HEK293 (cell line): ENCODE results near the gene SFMBT2.
"Not testable (repeated sequence)": the region's sequence is repeated elsewhere in the genome, so short reads cannot be mapped to it uniquely, and the experiment has no call there.

Experiments used
- CTCF ChIA-PET: fragments of 350-600 bp; formaldehyde crosslinking; extraction: SDS; loops from one replicate; lab custom pipeline; 2021; ENCODE audit warnings: antibody characterized with exemption; lab: Yijun Ruan, JAX
- POLR2A ChIA-PET: fragments of 300-600 bp; formaldehyde crosslinking; extraction: SDS; loops from one replicate; lab custom pipeline; 2020; ENCODE audit warnings: antibody characterized with exemption, inconsistent platforms; lab: Yijun Ruan, JAX
- H3K27ac ChIP-seq: fragments of 200-500 bp; sonication (Bioruptor generic); 2 replicates; pipeline ENCODE4 v1.5.1; 2014; ENCODE audit warnings: low read depth, low read length, control low read depth, inconsistent platforms; ENCODE audit errors: extremely low read depth
- H3K36me3 ChIP-seq, 2 experiments: fragments of 200-500 bp in 1 of 2; sonication (Bioruptor generic) in 1 of 2; 1 replicate in 1 of 2; 2 replicates in 1 of 2; pipeline ENCODE4 v1.5.1; 2014 to 2017; ENCODE audit warnings: inconsistent platforms in 2 of 2, low read length in 2 of 2; ENCODE audit not compliant: control insufficient read depth in 2 of 2, insufficient read depth in 1 of 2
- H3K4me1 ChIP-seq: fragments of 200-500 bp; sonication (Bioruptor generic); 2 replicates; pipeline ENCODE4 v1.5.1; 2014; ENCODE audit warnings: mild to moderate bottlenecking, low read length, inconsistent platforms; ENCODE audit not compliant: control insufficient read depth, insufficient read depth
- H3K4me3 ChIP-seq: 2 replicates; pipeline ENCODE4 v1.5.1; 2011; ENCODE audit warnings: low read depth, mild to moderate bottlenecking, control low read depth, low read length, moderate library complexity
- H3K9me3 ChIP-seq: fragments of 200-500 bp; sonication (Bioruptor generic); 2 replicates; pipeline ENCODE4 v1.5.1; 2014; ENCODE audit warnings: low read depth, low read length, inconsistent platforms; ENCODE audit not compliant: control insufficient read depth, insufficient read depth
- MEIS1 ChIP-seq: sonication (generic); formaldehyde crosslinking; IDR thresholded peaks from 2 replicates; pipeline ENCODE4 v1.8.1; 2022; ENCODE audit warnings: missing genetic modification reagents, mild to moderate bottlenecking, borderline replicate concordance
- SETDB1 ChIP-seq: IDR thresholded peaks from one replicate; pipeline ENCODE4 v1.6.1; 2017; ENCODE audit warnings: mild to moderate bottlenecking, low read length, moderate library complexity, mixed read lengths; ENCODE audit not compliant: insufficient read length
- WT1 ChIP-seq: fragments of 450-650 bp; formaldehyde crosslinking; IDR thresholded peaks from 2 replicates; pipeline ENCODE4 v1.5.1; 2016; ENCODE audit warnings: missing biosample characterization, missing genetic modification characterization
- YY1 ChIP-seq: fragments of 450-650 bp; formaldehyde crosslinking; IDR thresholded peaks from 2 replicates; pipeline ENCODE4 v1.5.1; 2018; ENCODE audit warnings: missing biosample characterization, missing genetic modification characterization
- ZNF132 ChIP-seq: fragments of 450-650 bp; formaldehyde crosslinking; IDR thresholded peaks from 2 replicates; pipeline ENCODE4 v1.5.1; 2017; ENCODE audit warnings: missing biosample characterization, missing genetic modification characterization, borderline replicate concordance
- ZNF146 ChIP-seq: fragments of 450-650 bp; formaldehyde crosslinking; IDR thresholded peaks from 2 replicates; pipeline ENCODE4 v1.5.1; 2016; ENCODE audit warnings: missing biosample characterization, missing genetic modification characterization
- ZNF223 ChIP-seq: fragments of 450-650 bp; formaldehyde crosslinking; IDR thresholded peaks from 2 replicates; pipeline ENCODE4 v1.5.1; 2016; ENCODE audit warnings: missing biosample characterization, missing genetic modification characterization
- ZNF26 ChIP-seq: fragments of 450-650 bp; formaldehyde crosslinking; IDR thresholded peaks from 2 replicates; pipeline ENCODE4 v1.5.1; 2016; ENCODE audit warnings: missing biosample characterization, missing genetic modification characterization
- ZNF266 ChIP-seq: fragments of 450-650 bp; formaldehyde crosslinking; IDR thresholded peaks from 2 replicates; pipeline ENCODE4 v1.5.1; 2016; ENCODE audit warnings: missing biosample characterization, missing genetic modification characterization, low read depth
- ZNF280C ChIP-seq: fragments of 450-650 bp; formaldehyde crosslinking; IDR thresholded peaks from 2 replicates; pipeline ENCODE4 v1.5.1; 2016; ENCODE audit warnings: missing biosample characterization, missing genetic modification characterization
- ZNF366 ChIP-seq: fragments of 450-650 bp; formaldehyde crosslinking; conservative IDR thresholded peaks from 2 replicates; pipeline ENCODE4 v1.5.1; 2016; ENCODE audit warnings: missing biosample characterization, missing genetic modification characterization
- ZNF473 ChIP-seq: fragments of 450-650 bp; formaldehyde crosslinking; IDR thresholded peaks from 2 replicates; pipeline ENCODE4 v1.5.1; 2017; ENCODE audit warnings: missing biosample characterization, missing genetic modification characterization
- ZNF530 ChIP-seq: fragments of 450-650 bp; formaldehyde crosslinking; IDR thresholded peaks from 2 replicates; pipeline ENCODE4 v1.5.1; 2016; ENCODE audit warnings: low read depth, missing biosample characterization, missing genetic modification characterization
- ZNF544 ChIP-seq: fragments of 450-650 bp; formaldehyde crosslinking; IDR thresholded peaks from 2 replicates; pipeline ENCODE4 v1.5.0; 2017; ENCODE audit warnings: missing biosample characterization, missing genetic modification characterization
- ZNF624 ChIP-seq: fragments of 450-650 bp; formaldehyde crosslinking; IDR thresholded peaks from 2 replicates; pipeline ENCODE4 v1.5.1; 2017; ENCODE audit warnings: missing biosample characterization, missing genetic modification characterization
- ZNF639 ChIP-seq: fragments of 450-650 bp; formaldehyde crosslinking; IDR thresholded peaks from 2 replicates; pipeline ENCODE4 v1.5.1; 2016; ENCODE audit warnings: missing biosample characterization, missing genetic modification characterization
- ZNF654 ChIP-seq: fragments of 450-650 bp; formaldehyde crosslinking; IDR thresholded peaks from 2 replicates; pipeline ENCODE4 v1.5.1; 2016; ENCODE audit warnings: low read depth, missing biosample characterization, missing genetic modification characterization
- ZNF660 ChIP-seq: fragments of 450-650 bp; IDR thresholded peaks from 2 replicates; pipeline ENCODE4 v1.5.1; 2018; ENCODE audit warnings: missing biosample characterization, mild to moderate bottlenecking, missing genetic modification characterization
- ZNF768 ChIP-seq: fragments of 450-650 bp; formaldehyde crosslinking; IDR thresholded peaks from 2 replicates; pipeline ENCODE4 v1.5.1; 2018; ENCODE audit warnings: missing biosample characterization, mild to moderate bottlenecking, missing genetic modification characterization

The SFMBT2 gene

GRCh38 chr10:7218968-7219367, 191.9 kb downstream of the SFMBT2 start:
- TF ChIP-seq ZNF366 (tag by site-specific recombination) (0 out of 2 replicates have a peak, but pooled peaks have one; percentile 12), ZNF473 (tag by site-specific recombination) (no peak), ZNF654 (tag by site-specific recombination) (0 out of 2 replicates have a peak, but pooled peaks have one; percentile 3), YY1 (tag by site-specific recombination) (no peak), MEIS1 (CRISPR knock-in tag) (no peak), ZNF132 (tag by site-specific recombination) (no peak)
- CTCF ChIA-PET, result interaction anchor here (1.0 kb wide), 1 partner anchor 306 kb away, joined by 5 read pairs; no protein-coding TSS in a partner anchor
- POLR2A ChIA-PET, result no interaction called here
- Histone ChIP-seq H3K27ac (no peak overlapping the region), H3K4me1 (no peaks in the 10 kb centered on the region), H3K9me3 (no peaks in the 10 kb centered on the region; the same call in 1 of the 2 replicates), H3K36me3 (peaks cover 3 to 36% of the 10 kb centered on the region in 2 experiments; a peak in 2 of 3 replicates), H3K4me3 (no peak overlapping the region)

GRCh38 chr10:7212696-7213095, 198.1 kb downstream of the SFMBT2 start:
- CTCF ChIA-PET, POLR2A ChIA-PET: not testable (repeated sequence)

GRCh38 chr10:7211857-7212577, 198.8 kb downstream of the SFMBT2 start:
- H3K4me1 ChIP-seq, result no peaks in the 10 kb centered on the region
- H3K9me3 ChIP-seq, result no peaks in the 10 kb centered on the region
- ChIA-PET POLR2A (no interaction called here), CTCF (interaction anchor here (0.6 kb wide), 1 partner anchor 21 kb away, joined by 4 read pairs; no protein-coding TSS in a partner anchor)
- H3K36me3 ChIP-seq, result peaks cover 0 to 33% of the 10 kb centered on the region in 2 experiments; a peak in 2 of 3 replicates
- no peak overlapping the region for H3K27ac ChIP-seq
- no peak overlapping the region for H3K4me3 ChIP-seq
- no peak for TF ChIP-seq ZNF768
- no peak for TF ChIP-seq ZNF544 (tag by site-specific recombination)
- no peak for TF ChIP-seq ZNF26 (tag by site-specific recombination)

More at GRCh38 chr10:7212696-7213095, 198.1 kb downstream of the SFMBT2 start:
- peaks cover 2 to 37% of the 10 kb centered on the region in 2 experiments; a peak in 2 of 3 replicates for H3K36me3 ChIP-seq
- peak; percentile 97 for TF ChIP-seq ZNF146 (tag by site-specific recombination)
- H3K4me3 ChIP-seq, H3K4me1 ChIP-seq, H3K27ac ChIP-seq, H3K9me3 ChIP-seq: not testable (repeated sequence)

- H3K9me3 ChIP-seq, result no peaks in the 10 kb centered on the region
- CTCF ChIA-PET, result no interaction called here
- H3K36me3 ChIP-seq, result peaks cover 3 to 34% of the 10 kb centered on the region in 2 experiments
- H3K4me1 ChIP-seq, result no peaks in the 10 kb centered on the region
- TF ChIP-seq ZNF266, result no peak
- no peak for TF ChIP-seq SETDB1
- no peak for TF ChIP-seq WT1 (tag by site-specific recombination)
- TF ChIP-seq, all 188 proteins: peak for 0
- no peak overlapping the region for H3K27ac ChIP-seq
- POLR2A ChIA-PET, result no interaction called here
- H3K4me3 ChIP-seq, result no peak overlapping the region
Observed at GRCh38 chr10:7210516-7210915, 200.3 kb downstream of the SFMBT2 start.

- CTCF ChIA-PET, result no interaction called here
- POLR2A ChIA-PET, result no interaction called here
- Histone ChIP-seq H3K36me3 (peaks cover 10 to 38% of the 10 kb centered on the region in 2 experiments), H3K4me3 (no peak overlapping the region), H3K27ac (no peak overlapping the region), H3K4me1 (no peaks in the 10 kb centered on the region), H3K9me3 (no peaks in the 10 kb centered on the region)
- no peak for TF ChIP-seq ZNF280C (tag by site-specific recombination)
- TF ChIP-seq ZNF624, result no peak
- TF ChIP-seq ZNF639, result no peak
- TF ChIP-seq ZNF660, result no peak
- no peak for TF ChIP-seq ZNF530 (tag by site-specific recombination)
- no peak for TF ChIP-seq ZNF223
Observed at GRCh38 chr10:7209458-7209857, 201.4 kb downstream of the SFMBT2 start.
